Measurements from ENCODE around the gene TRIM2. TPM values are rescaled to one million over a fixed set of nuclear protein-coding genes. Genes with fewer than 3 reads are reported as not detected.

TRIM2 gene
- total RNA-seq, 2 experiments from 2014 or later: 0.10 to 0.20 TPM

GRCh38 chr4:153234885-153235284 is 30.6 kb downstream of the TRIM2 start:
- H3K27ac Mint-ChIP-seq: no peak overlapping the region
- ChIA-PET POLR2A (no interaction called here), CTCF (no interaction called here)

GRCh38 chr4:153238135-153238919 is 34.1 kb downstream of the TRIM2 start:
- CTCF ChIA-PET: no interaction called here
- DNase-seq: no peak
- H3K4me3 Mint-ChIP-seq: no peak overlapping the region

More at GRCh38 chr4:153234885-153235284, 30.6 kb downstream of the TRIM2 start:
- no peak overlapping the region for H3K4me3 Mint-ChIP-seq
- H3K9me3 Mint-ChIP-seq: no peaks in the 10 kb centered on the region
- no peaks in the 10 kb centered on the region for H3K36me3 Mint-ChIP-seq (ENCODE audit: low read depth)
- H3K27me3 Mint-ChIP-seq: peaks cover 18% of the 10 kb centered on the region
- peaks cover 12% of the 10 kb centered on the region for H3K4me1 Mint-ChIP-seq
- DNase-seq: no peak

GRCh38 chr4:153239409-153239808 is 35.2 kb downstream of the TRIM2 start:
- peaks cover 4% of the 10 kb centered on the region for H3K27me3 Mint-ChIP-seq
- no peaks in the 10 kb centered on the region for H3K4me1 Mint-ChIP-seq
- ChIA-PET POLR2A (no interaction called here), CTCF (no interaction called here)
- no peaks in the 10 kb centered on the region for H3K36me3 Mint-ChIP-seq (ENCODE audit: low read depth)
- H3K27ac Mint-ChIP-seq: no peak overlapping the region
- no peaks in the 10 kb centered on the region for H3K9me3 Mint-ChIP-seq
- no peak overlapping the region for H3K4me3 Mint-ChIP-seq
- no peak for DNase-seq

More at GRCh38 chr4:153238135-153238919, 34.1 kb downstream of the TRIM2 start:
- peaks cover 5% of the 10 kb centered on the region for H3K4me1 Mint-ChIP-seq
- H3K9me3 Mint-ChIP-seq: no peaks in the 10 kb centered on the region
- POLR2A ChIA-PET: no interaction called here
- no peaks in the 10 kb centered on the region for H3K36me3 Mint-ChIP-seq (ENCODE audit: low read depth)
- no peak overlapping the region for H3K27ac Mint-ChIP-seq
- H3K27me3 Mint-ChIP-seq: peaks cover 7% of the 10 kb centered on the region

- DNase-seq: no peak
- Mint-ChIP-seq H3K36me3 (ENCODE audit: low read depth) (no peaks in the 10 kb centered on the region), H3K4me3 (no peak overlapping the region), H3K9me3 (no peaks in the 10 kb centered on the region), H3K27ac (no peak overlapping the region), H3K4me1 (no peaks in the 10 kb centered on the region), H3K27me3 (no peaks in the 10 kb centered on the region)
- POLR2A ChIA-PET: no interaction called here
- CTCF ChIA-PET: no interaction called here
Observed at GRCh38 chr4:153241295-153241694, 37.1 kb downstream of the TRIM2 start.

- no peaks in the 10 kb centered on the region for H3K9me3 Mint-ChIP-seq
- H3K4me3 Mint-ChIP-seq: no peak overlapping the region
- ChIA-PET POLR2A (no interaction called here), CTCF (no interaction called here)
- H3K27ac Mint-ChIP-seq: no peak overlapping the region
- DNase-seq: no peak
- no peaks in the 10 kb centered on the region for H3K36me3 Mint-ChIP-seq (ENCODE audit: low read depth)
- peaks cover 2% of the 10 kb centered on the region for H3K27me3 Mint-ChIP-seq
- H3K4me1 Mint-ChIP-seq: no peaks in the 10 kb centered on the region
Observed at GRCh38 chr4:153241970-153242838, 38.0 kb downstream of the TRIM2 start.

GRCh38 chr4:153242839-153243324 is 38.6 kb downstream of the TRIM2 start:
- ChIA-PET POLR2A (no interaction called here), CTCF (no interaction called here)
- Mint-ChIP-seq H3K4me3 (no peak overlapping the region), H3K4me1 (no peaks in the 10 kb centered on the region), H3K36me3 (ENCODE audit: low read depth) (no peaks in the 10 kb centered on the region), H3K9me3 (no peaks in the 10 kb centered on the region), H3K27me3 (peaks cover 2% of the 10 kb centered on the region), H3K27ac (no peak overlapping the region)
- DNase-seq: no peak

- no peak for DNase-seq
- Mint-ChIP-seq H3K36me3 (ENCODE audit: low read depth) (no peaks in the 10 kb centered on the region), H3K4me3 (no peak overlapping the region), H3K27me3 (peaks cover 2% of the 10 kb centered on the region), H3K4me1 (peaks cover 3% of the 10 kb centered on the region), H3K9me3 (no peaks in the 10 kb centered on the region), H3K27ac (no peak overlapping the region)
- ChIA-PET CTCF (no interaction called here), POLR2A (no interaction called here)
Observed at GRCh38 chr4:153243468-153243867, 39.2 kb downstream of the TRIM2 start.

GRCh38 chr4:153244969-153245368 is 40.7 kb downstream of the TRIM2 start:
- Mint-ChIP-seq H3K4me1 (peaks cover 15% of the 10 kb centered on the region), H3K4me3 (no peak overlapping the region), H3K36me3 (ENCODE audit: low read depth) (no peaks in the 10 kb centered on the region), H3K27ac (no peak overlapping the region), H3K9me3 (no peaks in the 10 kb centered on the region), H3K27me3 (peaks cover 2% of the 10 kb centered on the region)
- ChIA-PET POLR2A (no interaction called here), CTCF (no interaction called here)
- DNase-seq: no peak

GRCh38 chr4:153245775-153246174 is 41.5 kb downstream of the TRIM2 start:
- H3K9me3 Mint-ChIP-seq: no peaks in the 10 kb centered on the region
- peaks cover 15% of the 10 kb centered on the region for H3K4me1 Mint-ChIP-seq
- ChIA-PET CTCF (interaction anchor here (1.5 kb wide), 1 partner anchor 405 kb away, joined by 3 read pairs; no protein-coding TSS in a partner anchor), POLR2A (no interaction called here)
- H3K4me3 Mint-ChIP-seq: no peak overlapping the region
- no peak for DNase-seq
- H3K36me3 Mint-ChIP-seq (ENCODE audit: low read depth): no peaks in the 10 kb centered on the region
- H3K27me3 Mint-ChIP-seq: peaks cover 2% of the 10 kb centered on the region
- no peak overlapping the region for H3K27ac Mint-ChIP-seq

- no peak overlapping the region for H3K27ac Mint-ChIP-seq
- CTCF ChIA-PET: interaction anchor here (1.5 kb wide), 1 partner anchor 404 kb away, joined by 3 read pairs; no protein-coding TSS in a partner anchor
- peaks cover 2% of the 10 kb centered on the region for H3K27me3 Mint-ChIP-seq
- no peak for DNase-seq
- no peaks in the 10 kb centered on the region for H3K9me3 Mint-ChIP-seq
- no peaks in the 10 kb centered on the region for H3K36me3 Mint-ChIP-seq (ENCODE audit: low read depth)
- POLR2A ChIA-PET: no interaction called here
- H3K4me3 Mint-ChIP-seq: no peak overlapping the region
- H3K4me1 Mint-ChIP-seq: peaks cover 15% of the 10 kb centered on the region
Observed at GRCh38 chr4:153246446-153247115, 42.3 kb downstream of the TRIM2 start.

- Mint-ChIP-seq H3K4me3 (no peak overlapping the region), H3K4me1 (peaks cover 15% of the 10 kb centered on the region), H3K27me3 (peaks cover 2% of the 10 kb centered on the region), H3K9me3 (no peaks in the 10 kb centered on the region), H3K36me3 (ENCODE audit: low read depth) (no peaks in the 10 kb centered on the region), H3K27ac (no peak overlapping the region)
- DNase-seq: no peak
- ChIA-PET CTCF (no interaction called here), POLR2A (no interaction called here)
Observed at GRCh38 chr4:153247116-153247490, 42.9 kb downstream of the TRIM2 start.

GRCh38 chr4:153248641-153249198 is 44.5 kb downstream of the TRIM2 start:
- POLR2A ChIA-PET: interaction anchor here (0.9 to 1.2 kb wide), 2 partner anchors 97 to 356 kb away, joined by 3 read pairs; no protein-coding TSS in a partner anchor
- Mint-ChIP-seq H3K4me3 (peak overlapping the region; percentile 81), H3K27ac (no peak overlapping the region), H3K4me1 (peaks cover 15% of the 10 kb centered on the region), H3K9me3 (no peaks in the 10 kb centered on the region), H3K27me3 (peaks cover 2% of the 10 kb centered on the region), H3K36me3 (ENCODE audit: low read depth) (no peaks in the 10 kb centered on the region)
- DNase-seq: no peak
- CTCF ChIA-PET: interaction anchor here (1.4 kb wide), 1 partner anchor 106 kb away, joined by 7 read pairs; no protein-coding TSS in a partner anchor

All from activated CD4-positive, alpha-beta memory T cell treated with anti-CD3 and anti-CD28 coated beads, Interleukin-2, amount 10 ng/mL, durations not matched to agents 7 days and 5 days (primary cell).